Uterus (tissue), 2 donors: ENCODE data around the gene DNASE1L2.

Experiments
- POLR2A ChIP-seq, 2 donors: fragments of 450-650 bp; IDR thresholded peaks; one replicate each; pipeline ENCODE4 v1.6.1; 2016; ENCODE audit warnings: antibody characterized with exemption in 2 of 2, mild to moderate bottlenecking in 1 of 2, moderate library complexity in 1 of 2
- TF ChIP-seq, protein P1 (sequence below), 4 experiments: fragments of 200-600 bp in 2 of 4; fragments of 450-650 bp in 2 of 4; sonication (generic) in 2 of 4; IDR thresholded peaks; one replicate each; pipeline ENCODE4 v1.5.1; 2016 to 2019; ENCODE audit warnings: antibody characterized with exemption in 4 of 4, mild to moderate bottlenecking in 2 of 4, moderate library complexity in 1 of 4

DNA sequence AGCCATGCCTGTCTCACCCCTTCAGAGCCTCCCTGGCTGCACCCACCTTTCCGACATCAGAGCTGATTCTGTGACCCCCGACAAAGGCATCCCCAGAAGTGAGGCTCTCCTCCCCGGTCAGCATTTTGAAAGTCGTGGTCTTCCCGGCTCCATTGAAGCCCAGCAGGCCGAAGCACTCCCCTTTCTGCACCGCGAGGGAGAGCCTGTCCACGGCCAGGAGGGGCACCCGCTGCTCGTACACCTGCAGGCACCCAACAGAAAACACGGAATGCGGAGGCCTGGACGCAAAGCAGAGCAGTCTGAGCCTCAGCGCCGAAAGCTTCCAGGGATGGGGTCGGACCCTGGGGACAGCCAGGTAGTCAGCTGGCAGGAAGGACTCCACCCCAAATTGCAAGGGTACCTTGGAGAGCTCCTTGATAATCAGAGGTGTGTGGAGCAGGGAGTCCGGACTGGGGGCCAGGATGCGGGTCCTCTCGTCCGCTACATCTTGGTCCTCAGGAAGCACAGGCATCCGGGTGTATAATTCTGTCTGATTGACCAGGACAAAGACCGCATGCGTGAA, 44.8 kb downstream of the DNASE1L2 start:
- no peak for TF ChIP-seq POLR2A (IDR thresholded peaks at IDR 0.05)
- TF ChIP-seq, protein P1, sequence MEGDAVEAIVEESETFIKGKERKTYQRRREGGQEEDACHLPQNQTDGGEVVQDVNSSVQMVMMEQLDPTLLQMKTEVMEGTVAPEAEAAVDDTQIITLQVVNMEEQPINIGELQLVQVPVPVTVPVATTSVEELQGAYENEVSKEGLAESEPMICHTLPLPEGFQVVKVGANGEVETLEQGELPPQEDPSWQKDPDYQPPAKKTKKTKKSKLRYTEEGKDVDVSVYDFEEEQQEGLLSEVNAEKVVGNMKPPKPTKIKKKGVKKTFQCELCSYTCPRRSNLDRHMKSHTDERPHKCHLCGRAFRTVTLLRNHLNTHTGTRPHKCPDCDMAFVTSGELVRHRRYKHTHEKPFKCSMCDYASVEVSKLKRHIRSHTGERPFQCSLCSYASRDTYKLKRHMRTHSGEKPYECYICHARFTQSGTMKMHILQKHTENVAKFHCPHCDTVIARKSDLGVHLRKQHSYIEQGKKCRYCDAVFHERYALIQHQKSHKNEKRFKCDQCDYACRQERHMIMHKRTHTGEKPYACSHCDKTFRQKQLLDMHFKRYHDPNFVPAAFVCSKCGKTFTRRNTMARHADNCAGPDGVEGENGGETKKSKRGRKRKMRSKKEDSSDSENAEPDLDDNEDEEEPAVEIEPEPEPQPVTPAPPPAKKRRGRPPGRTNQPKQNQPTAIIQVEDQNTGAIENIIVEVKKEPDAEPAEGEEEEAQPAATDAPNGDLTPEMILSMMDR (IDR thresholded peaks at IDR 0.05): no peak
